Natural killer cell (primary cell): Measurements from ENCODE around the gene ARF1. TPM values are rescaled to one million over a fixed set of nuclear protein-coding genes. Genes with fewer than 3 reads are reported as not detected.

Experiments
- ATAC-seq, 3 donors: fragments of 150-1000 bp in 2 of 3; fragments of 200-7000 bp in 1 of 3; cut with Tn5 transposase; 1 replicate in 1 of 3; 2 replicates in 2 of 3; pipeline ENCODE4 v1.10.0; 2021; ENCODE audit warnings: mild to moderate bottlenecking in 2 of 3, moderate library complexity in 2 of 3
- DNase-seq, 2 donors: peaks; one replicate each; pipeline versions ENCODE4 v3.0.0 to v3.0.0-alpha.2; 2013 to 2021; ENCODE audit warnings: mixed read lengths in 1 of 2
- H3K27ac ChIP-seq: one replicate; pipeline ENCODE4 v1.5.1; 2013; ENCODE audit warnings: mild to moderate bottlenecking, low read length
- H3K27me3 ChIP-seq: one replicate; pipeline ENCODE4 v1.6.1; 2013; ENCODE audit warnings: low read length; ENCODE audit not compliant: control insufficient read depth, insufficient read depth
- H3K36me3 ChIP-seq: one replicate; pipeline ENCODE4 v1.6.1; 2013; ENCODE audit warnings: low read length; ENCODE audit not compliant: control insufficient read depth, insufficient read depth
- H3K4me1 ChIP-seq: one replicate; pipeline ENCODE4 v1.6.1; 2013; ENCODE audit warnings: low read length; ENCODE audit not compliant: control insufficient read depth, insufficient read depth
- H3K4me3 ChIP-seq: one replicate; pipeline ENCODE4 v1.5.1; 2013; ENCODE audit warnings: low read length
- H3K9me3 ChIP-seq: one replicate; pipeline ENCODE4 v1.6.1; 2013; ENCODE audit warnings: low read length; ENCODE audit not compliant: control insufficient read depth, insufficient read depth
- H3K27ac Mint-ChIP-seq, 2 donors: one replicate each; pipeline ENCODE4 v1.8.0; 2022; ENCODE audit warnings: mild to moderate bottlenecking in 2 of 2, mixed read lengths in 2 of 2, moderate library complexity in 1 of 2
- H3K27me3 Mint-ChIP-seq, 2 donors: one replicate each; pipeline ENCODE4 v1.8.0; 2022; ENCODE audit warnings: low read depth in 2 of 2, mixed read lengths in 2 of 2
- H3K36me3 Mint-ChIP-seq: one replicate; pipeline ENCODE4 v1.8.0; 2022; ENCODE audit warnings: mixed read lengths
- H3K4me1 Mint-ChIP-seq, 2 donors: one replicate each; pipeline ENCODE4 v1.8.0; 2022; ENCODE audit warnings: mixed read lengths in 2 of 2
- H3K4me3 Mint-ChIP-seq: one replicate; pipeline ENCODE4 v1.8.0; 2022; ENCODE audit warnings: mild to moderate bottlenecking, moderate library complexity, mixed read lengths
- H3K9me3 Mint-ChIP-seq, 2 donors: one replicate each; pipeline ENCODE4 v1.8.0; 2022; ENCODE audit warnings: mixed read lengths in 2 of 2
- WGBS: methylation state at CpG from one replicate; pipeline ENCODE4 v1.1.7; 2013; ENCODE audit warnings: missing lambda C conversion rate; ENCODE audit not compliant: insufficient coverage; 5-methylcytosine and 5-hydroxymethylcytosine counted together
- intact Hi-C: fragments of 100-400 bp; cut with micrococcal nuclease; formaldehyde crosslinking; loops from one replicate; pipeline ENCODE4 v1.14.2; 2022
- total RNA-seq, 4 donors: library from RNA; stranded (reverse); fragments of 120-200 nt in 1 of 4; gene quantifications; one replicate each; pipeline versions ENCODE4 v1.2.3 to v1.2.4, GENCODE V29; 2013 to 2022
- TF ChIP-seq, protein P1 (sequence below): fragments of 200-600 bp; IDR thresholded peaks from one replicate; pipeline ENCODE4 v1.8.0; 2022; ENCODE audit warnings: antibody characterized with exemption

The ARF1 gene
- total RNA-seq, 3 donors from 2014 or later (not counting 1 experiment from before 2014, with no cell fraction given): 368 to 427 (median 424) TPM

GRCh38 chr1:228073061-228073856 lies 9.2 kb upstream of the ARF1 start:
- Histone ChIP-seq H3K4me1 (no peaks in the 10 kb centered on the region), H3K27me3 (no peaks in the 10 kb centered on the region), H3K27ac (no peak overlapping the region), H3K9me3 (no peaks in the 10 kb centered on the region), H3K36me3 (no peaks in the 10 kb centered on the region), H3K4me3 (no peak overlapping the region)
- Mint-ChIP-seq H3K36me3 (no peaks in the 10 kb centered on the region), H3K4me3 (no peak overlapping the region), H3K27me3 (no peaks in the 10 kb centered on the region), H3K27ac (no peak overlapping the region), H3K9me3 (no peaks in the 10 kb centered on the region), H3K4me1 (peaks cover 0 to 4% of the 10 kb centered on the region in 2 donors)
- ATAC-seq (no peak), DNase-seq (no peak)
- WGBS: 74% methylated on average over 23 of the region's 23 CpGs
- TF ChIP-seq, protein P1, sequence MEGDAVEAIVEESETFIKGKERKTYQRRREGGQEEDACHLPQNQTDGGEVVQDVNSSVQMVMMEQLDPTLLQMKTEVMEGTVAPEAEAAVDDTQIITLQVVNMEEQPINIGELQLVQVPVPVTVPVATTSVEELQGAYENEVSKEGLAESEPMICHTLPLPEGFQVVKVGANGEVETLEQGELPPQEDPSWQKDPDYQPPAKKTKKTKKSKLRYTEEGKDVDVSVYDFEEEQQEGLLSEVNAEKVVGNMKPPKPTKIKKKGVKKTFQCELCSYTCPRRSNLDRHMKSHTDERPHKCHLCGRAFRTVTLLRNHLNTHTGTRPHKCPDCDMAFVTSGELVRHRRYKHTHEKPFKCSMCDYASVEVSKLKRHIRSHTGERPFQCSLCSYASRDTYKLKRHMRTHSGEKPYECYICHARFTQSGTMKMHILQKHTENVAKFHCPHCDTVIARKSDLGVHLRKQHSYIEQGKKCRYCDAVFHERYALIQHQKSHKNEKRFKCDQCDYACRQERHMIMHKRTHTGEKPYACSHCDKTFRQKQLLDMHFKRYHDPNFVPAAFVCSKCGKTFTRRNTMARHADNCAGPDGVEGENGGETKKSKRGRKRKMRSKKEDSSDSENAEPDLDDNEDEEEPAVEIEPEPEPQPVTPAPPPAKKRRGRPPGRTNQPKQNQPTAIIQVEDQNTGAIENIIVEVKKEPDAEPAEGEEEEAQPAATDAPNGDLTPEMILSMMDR: no peak
- intact Hi-C loops: no loop called here

DNA sequence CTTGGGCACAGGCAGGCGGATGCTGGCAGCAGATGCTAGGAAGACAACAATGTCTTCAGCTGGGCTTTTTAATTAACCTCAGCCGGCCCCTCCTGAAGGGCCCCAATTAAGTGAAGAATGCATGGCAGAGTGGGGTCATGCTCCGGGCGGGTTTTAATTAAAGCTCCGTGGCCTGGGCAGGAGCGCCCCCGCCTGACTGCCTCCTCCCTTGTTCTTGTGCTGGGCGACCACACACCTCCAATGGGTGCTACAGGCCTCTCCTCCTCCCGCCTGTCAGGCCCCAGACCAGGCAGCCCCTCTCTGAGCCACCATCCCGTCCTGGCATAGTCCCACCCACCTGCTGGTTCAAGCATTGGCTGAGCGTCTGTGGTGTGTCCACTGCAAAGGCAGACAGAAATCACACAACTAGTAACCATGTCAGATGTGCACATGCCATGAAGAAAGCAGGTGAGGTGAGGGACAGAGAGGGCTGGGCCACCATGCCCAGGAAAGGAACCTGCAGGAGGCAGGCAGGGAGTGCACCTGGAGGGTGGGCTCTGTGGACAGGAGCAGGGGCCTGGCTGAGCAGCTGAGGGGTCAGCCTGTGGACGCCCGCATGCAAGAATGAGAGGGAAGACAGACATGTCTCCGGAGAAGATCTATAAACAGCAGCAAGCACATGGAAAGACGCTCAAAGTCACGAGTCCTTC lies 8.5 kb upstream of the ARF1 start:
- TF ChIP-seq, protein P1: no peak
- intact Hi-C loops: no loop called here
- Histone ChIP-seq H3K36me3 (no peaks in the 10 kb centered on the region), H3K27me3 (no peaks in the 10 kb centered on the region), H3K4me3 (no peak overlapping the region), H3K9me3 (no peaks in the 10 kb centered on the region), H3K27ac (no peak overlapping the region), H3K4me1 (no peaks in the 10 kb centered on the region)
- WGBS: 65% methylated on average over 16 of the region's 16 CpGs
- peaks cover 0 to 8% of the 10 kb centered on the region in 2 donors for H3K4me1 Mint-ChIP-seq
- no peaks in the 10 kb centered on the region for H3K9me3 Mint-ChIP-seq
- no peaks in the 10 kb centered on the region for H3K36me3 Mint-ChIP-seq
- no peaks in the 10 kb centered on the region for H3K27me3 Mint-ChIP-seq
- no peak overlapping the region for H3K4me3 Mint-ChIP-seq
- DNase-seq: no peak
- no peak overlapping the region for H3K27ac Mint-ChIP-seq
- peak in 1 of 3 donors; percentile 25 for ATAC-seq

DNA sequence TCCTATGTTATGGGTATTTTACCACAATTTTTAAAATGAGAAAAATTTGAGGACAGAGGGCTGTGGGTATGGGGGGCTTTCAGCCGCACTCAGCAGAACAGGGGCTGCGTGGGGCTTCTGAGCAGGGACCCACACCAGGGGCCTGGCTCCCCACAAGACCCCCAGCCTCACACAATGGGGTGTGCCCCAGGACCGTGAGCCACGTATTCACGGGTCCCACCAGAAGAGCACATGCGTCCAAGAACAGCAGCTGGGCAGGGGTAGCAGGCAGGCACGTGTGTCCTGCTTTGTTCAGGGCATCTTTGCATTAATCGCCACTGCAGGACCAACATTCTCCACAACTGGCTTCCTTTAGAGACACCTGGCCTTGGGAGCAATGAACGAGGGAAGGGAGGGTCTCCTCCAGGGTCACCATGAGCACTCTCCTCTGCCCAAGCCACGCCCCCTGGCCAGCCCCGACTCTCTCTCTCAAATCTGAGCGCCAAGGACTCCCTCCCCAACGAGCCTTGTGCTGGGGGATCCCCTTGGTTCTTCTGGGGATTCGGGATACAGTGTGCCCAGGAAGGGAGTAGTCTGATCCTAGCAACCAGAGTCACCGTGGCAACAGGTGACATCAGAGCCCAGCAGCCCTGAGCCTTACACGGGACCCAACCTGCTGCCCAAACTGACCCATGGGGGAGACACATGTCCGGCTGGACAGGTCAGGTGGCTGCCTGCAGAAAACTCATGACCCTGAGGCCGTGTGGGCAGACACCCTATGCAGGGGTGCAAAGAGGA lies 7.4 kb upstream of the ARF1 start:
- H3K4me3 ChIP-seq: no peak overlapping the region
- no peak overlapping the region for H3K27ac ChIP-seq
- ATAC-seq (no peak), DNase-seq (no peak)
- no peaks in the 10 kb centered on the region for H3K4me1 ChIP-seq
- H3K27me3 ChIP-seq: no peaks in the 10 kb centered on the region
- intact Hi-C loops: no loop called here
- no peaks in the 10 kb centered on the region for H3K36me3 ChIP-seq
- Mint-ChIP-seq H3K27ac (no peak overlapping the region), H3K4me1 (peaks cover 0 to 17% of the 10 kb centered on the region in 2 donors), H3K36me3 (no peaks in the 10 kb centered on the region), H3K27me3 (no peaks in the 10 kb centered on the region), H3K4me3 (no peak overlapping the region), H3K9me3 (no peaks in the 10 kb centered on the region)
- 67% methylated on average over 18 of the region's 18 CpGs for WGBS
- TF ChIP-seq, protein P1: no peak
- H3K9me3 ChIP-seq: no peaks in the 10 kb centered on the region
